Suprapubic skin (tissue), 3 donors: ENCODE results near the gene BDKRB2.

Source experiments
- CTCF ChIP-seq, 2 donors: fragments of 200-600 bp in 1 of 2; fragments of 450-650 bp in 1 of 2; sonication (generic) in 1 of 2; IDR thresholded peaks; one replicate each; pipeline ENCODE4 v1.5.1; 2016 to 2019; ENCODE audit warnings: antibody characterized with exemption in 2 of 2, mild to moderate bottlenecking in 1 of 2, moderate library complexity in 1 of 2
- EP300 ChIP-seq: sonication (generic); formaldehyde crosslinking; IDR thresholded peaks from one replicate; pipeline ENCODE4 v1.6.1; 2017; ENCODE audit warnings: antibody characterized with exemption

- TF ChIP-seq EP300: no peak
- no peak for TF ChIP-seq CTCF (IDR thresholded peaks at IDR 0.05)
These were observed 37.5 kb downstream of the BDKRB2 start for GRCh38 chr14:96242126-96242525.
